Measurements from ENCODE around the gene SSB.
"Not testable (repeated sequence)": the region's sequence is repeated elsewhere in the genome, so short reads cannot be mapped to it uniquely, and the experiment has no call there.

Gene SSB

GRCh38 chr2:169796441-169796840, 2.2 kb upstream of the SSB start:
- DNase-seq (ENCODE audit: low spot score), result no peak
- CTCF ChIA-PET, result no interaction called here
- no peak for TF ChIP-seq CTCF (conservative IDR thresholded peaks at IDR 0.05; ENCODE audit: low read depth)
- H3K27ac ChIP-seq, result no peak overlapping the region
- POLR2A ChIA-PET (ENCODE audit: low non-redundant PET), result no interaction called here

GRCh38 chr2:169797601-169798000, 1.1 kb upstream of the SSB start:
- no peak for DNase-seq (ENCODE audit: low spot score)
- CTCF ChIA-PET, result no interaction called here
- no peak for TF ChIP-seq CTCF (conservative IDR thresholded peaks at IDR 0.05; ENCODE audit: low read depth)
- POLR2A ChIA-PET (ENCODE audit: low non-redundant PET), result no interaction called here
- no peak overlapping the region for H3K27ac ChIP-seq

- DNase-seq (ENCODE audit: low spot score), result no peak
- TF ChIP-seq CTCF (conservative IDR thresholded peaks at IDR 0.05; ENCODE audit: low read depth), result no peak
- ChIA-PET CTCF (no interaction called here), POLR2A (ENCODE audit: low non-redundant PET) (no interaction called here)
- peak overlapping the region; percentile 93 for H3K27ac ChIP-seq
Measured at GRCh38 chr2:169798397-169798717, 314 bp upstream of the SSB start.

GRCh38 chr2:169803480-169803879, 4.8 kb downstream of the SSB start:
- ChIA-PET CTCF (no interaction called here), POLR2A (ENCODE audit: low non-redundant PET) (no interaction called here)
- no peak for TF ChIP-seq CTCF (conservative IDR thresholded peaks at IDR 0.05; ENCODE audit: low read depth)
- no peak for DNase-seq (ENCODE audit: low spot score)
- 0 out of 2 replicates have a peak overlapping the region, but pooled peaks have one; percentile 4 for H3K27ac ChIP-seq

GRCh38 chr2:169806586-169806985, 7.9 kb downstream of the SSB start:
- H3K27ac ChIP-seq, result no peak overlapping the region
- no peak for DNase-seq (ENCODE audit: low spot score)
- CTCF ChIA-PET, result no interaction called here
- TF ChIP-seq CTCF (conservative IDR thresholded peaks at IDR 0.05; ENCODE audit: low read depth), result no peak
- POLR2A ChIA-PET (ENCODE audit: low non-redundant PET), result no interaction called here

- no peak overlapping the region for H3K27ac ChIP-seq
- no peak for TF ChIP-seq CTCF (conservative IDR thresholded peaks at IDR 0.05; ENCODE audit: low read depth)
- ChIA-PET CTCF (no interaction called here), POLR2A (ENCODE audit: low non-redundant PET) (no interaction called here)
- DNase-seq (ENCODE audit: low spot score), result no peak
Measured at GRCh38 chr2:169808221-169808620, 9.6 kb downstream of the SSB start.

- no peak overlapping the region for H3K27ac ChIP-seq
- ChIA-PET POLR2A (ENCODE audit: low non-redundant PET) (no interaction called here), CTCF (no interaction called here)
- no peak for TF ChIP-seq CTCF (conservative IDR thresholded peaks at IDR 0.05; ENCODE audit: low read depth)
- peak; percentile 55 for DNase-seq (ENCODE audit: low spot score)
Measured at GRCh38 chr2:169815849-169816248, 17.2 kb downstream of the SSB start.

GRCh38 chr2:169816961-169817360, 18.3 kb downstream of the SSB start:
- H3K27ac ChIP-seq; POLR2A ChIA-PET (ENCODE audit: low non-redundant PET); CTCF ChIA-PET; DNase-seq (ENCODE audit: low spot score): not testable (repeated sequence)

- POLR2A ChIA-PET (ENCODE audit: low non-redundant PET); CTCF ChIA-PET; DNase-seq (ENCODE audit: low spot score); H3K27ac ChIP-seq: not testable (repeated sequence)
Measured at GRCh38 chr2:169817369-169817768, 18.7 kb downstream of the SSB start.
